Skin epidermis (tissue), 12 donors: Measurements from ENCODE around the gene MBTPS1.

Source experiments
- H3K27ac ChIP-seq, 21 experiments: fragments of 200-600 bp; sonication (generic) in 11 of 21; one replicate each; pipeline ENCODE4 v1.5.0; 2020; ENCODE audit warnings: mild to moderate bottlenecking in 3 of 21, inconsistent platforms in 2 of 21, moderate library complexity in 2 of 21
- H3K4me3 ChIP-seq, 7 experiments: fragments of 200-600 bp; sonication (generic) in 2 of 7; one replicate each; pipeline ENCODE4 v1.5.0; 2020; ENCODE audit warnings: inconsistent platforms in 2 of 7, mild to moderate bottlenecking in 2 of 7, moderate library complexity in 1 of 7

The MBTPS1 gene

GRCh38 chr16:84045001-84045817, 71.5 kb downstream of the MBTPS1 start:
- H3K27ac ChIP-seq, result no peak overlapping the region
- H3K4me3 ChIP-seq, result no peak overlapping the region

DNA sequence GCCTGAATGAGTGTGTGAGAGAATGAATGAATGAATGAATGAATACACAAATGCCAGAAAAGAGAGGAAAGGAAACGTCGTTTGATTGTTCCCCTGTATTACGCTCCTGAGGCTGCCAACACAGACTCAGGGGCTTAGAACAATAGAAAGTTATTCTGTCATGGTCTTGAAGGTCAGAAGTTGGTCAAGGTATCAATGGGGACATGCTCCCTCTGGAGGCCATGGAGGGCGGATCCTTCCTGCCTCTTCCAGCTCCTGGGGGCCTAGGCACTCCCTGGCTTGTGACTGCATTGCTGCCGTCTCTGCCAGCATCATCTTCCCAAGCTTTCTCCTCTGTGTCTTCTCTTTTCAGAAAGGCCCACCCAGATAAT, 72.6 kb downstream of the MBTPS1 start:
- H3K27ac ChIP-seq, result no peak overlapping the region
- no peak overlapping the region for H3K4me3 ChIP-seq

GRCh38 chr16:84043486-84044117, 73.1 kb downstream of the MBTPS1 start:
- no peak overlapping the region for H3K27ac ChIP-seq

GRCh38 chr16:84042879-84043485, 73.8 kb downstream of the MBTPS1 start:
- no peak overlapping the region for H3K27ac ChIP-seq

More at GRCh38 chr16:84043486-84044117, 73.1 kb downstream of the MBTPS1 start:
- H3K4me3 ChIP-seq, result no peak overlapping the region

DNA sequence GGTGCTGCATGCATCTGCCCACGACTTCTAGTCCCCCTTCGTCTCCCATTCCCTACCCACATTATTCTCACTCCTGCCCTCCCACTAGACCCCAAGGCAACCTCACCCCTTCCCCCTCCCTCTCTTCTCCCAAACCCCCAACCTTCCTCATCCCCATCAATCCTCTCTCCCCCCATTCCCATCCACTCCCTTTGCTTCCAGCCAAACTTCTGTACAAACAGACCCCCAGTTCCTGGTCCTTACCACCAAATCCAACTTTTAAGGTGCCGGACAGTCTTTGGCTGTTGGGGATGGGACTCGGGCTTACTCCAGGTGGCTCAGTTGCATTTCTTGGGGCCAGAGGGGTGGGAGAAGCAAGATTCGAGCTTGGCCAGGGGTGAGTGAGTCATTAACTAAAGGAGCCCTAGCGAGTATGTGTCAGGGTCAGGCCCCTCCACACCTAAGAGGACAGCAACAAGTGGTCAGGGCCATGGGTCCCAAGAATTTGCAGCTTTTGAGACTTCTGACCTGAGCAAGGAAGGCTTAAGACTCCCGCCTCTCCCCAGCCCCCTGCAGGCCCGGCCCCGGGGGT, 74.3 kb downstream of the MBTPS1 start, which contains the start of gene SLC38A8:
TSS of gene SLC38A8 (minus strand) at position 488 of the 571 bp plus-strand sequence. CDS start 638 bp downstream, outside the sequence.
- Histone ChIP-seq H3K4me3 (no peak within 1 kb of the TSS), H3K27ac (no peak within 1 kb of the TSS)

More at GRCh38 chr16:84042879-84043485, 73.8 kb downstream of the MBTPS1 start:
- no peak overlapping the region for H3K4me3 ChIP-seq

- no peak overlapping the region for H3K4me3 ChIP-seq
- H3K27ac ChIP-seq, result no peak overlapping the region
Observed at GRCh38 chr16:84041881-84042280, 74.9 kb downstream of the MBTPS1 start.

GRCh38 chr16:84040823-84041820, 75.6 kb downstream of the MBTPS1 start:
- no peak overlapping the region for H3K27ac ChIP-seq

GRCh38 chr16:84040226-84040822, 76.4 kb downstream of the MBTPS1 start:
- H3K4me3 ChIP-seq, result no peak overlapping the region
- no peak overlapping the region for H3K27ac ChIP-seq

More at GRCh38 chr16:84040823-84041820, 75.6 kb downstream of the MBTPS1 start:
- no peak overlapping the region for H3K4me3 ChIP-seq

- no peak overlapping the region for H3K27ac ChIP-seq
- H3K4me3 ChIP-seq, result no peak overlapping the region
Observed at GRCh38 chr16:84039696-84040095, 77.0 kb downstream of the MBTPS1 start.

DNA sequence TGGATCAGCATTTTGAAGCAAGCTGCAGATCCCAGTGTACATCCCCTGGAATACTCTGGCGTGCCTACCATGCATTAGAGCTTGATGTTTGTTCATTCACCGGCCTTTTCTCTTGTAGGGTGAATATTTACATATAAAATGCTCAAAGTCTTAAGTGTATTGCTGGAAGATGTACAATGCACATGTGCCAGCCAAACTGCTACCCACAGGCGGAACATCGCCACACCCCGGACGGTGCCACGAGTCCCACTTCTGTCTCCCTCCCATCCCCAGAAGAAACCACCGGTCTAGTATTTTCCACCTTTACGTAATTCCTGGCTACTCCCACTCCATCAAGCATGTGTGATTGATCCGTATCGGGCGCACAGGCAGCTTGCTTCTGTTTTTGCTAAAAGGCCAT, 78.3 kb downstream of the MBTPS1 start:
- no peak overlapping the region for H3K4me3 ChIP-seq
- no peak overlapping the region for H3K27ac ChIP-seq

DNA sequence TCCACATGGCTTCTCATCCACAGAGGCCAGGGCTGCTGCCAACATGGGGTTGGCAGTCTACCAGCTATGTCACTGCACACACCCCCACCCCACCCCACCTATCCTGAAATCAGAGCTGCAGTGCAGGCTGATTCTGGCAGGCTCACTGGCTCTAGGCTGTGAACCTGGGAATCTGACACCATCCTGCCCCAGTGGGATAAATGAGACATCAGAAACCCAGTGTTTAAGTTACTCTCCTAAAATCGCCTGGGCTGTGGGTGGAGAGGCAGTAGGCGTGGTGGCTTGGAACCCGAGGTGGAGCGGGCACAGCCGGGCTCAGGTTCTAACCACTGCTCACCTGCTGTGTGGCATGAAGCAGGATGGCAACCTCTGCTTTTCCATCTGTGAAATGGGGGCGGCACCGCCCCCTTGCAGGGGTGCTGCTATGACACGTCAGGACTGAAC, 79.7 kb downstream of the MBTPS1 start:
- no peak overlapping the region for H3K4me3 ChIP-seq
- no peak overlapping the region for H3K27ac ChIP-seq

GRCh38 chr16:84036131-84036530, 80.6 kb downstream of the MBTPS1 start:
- H3K4me3 ChIP-seq, result no peak overlapping the region
- H3K27ac ChIP-seq, result no peak overlapping the region

DNA sequence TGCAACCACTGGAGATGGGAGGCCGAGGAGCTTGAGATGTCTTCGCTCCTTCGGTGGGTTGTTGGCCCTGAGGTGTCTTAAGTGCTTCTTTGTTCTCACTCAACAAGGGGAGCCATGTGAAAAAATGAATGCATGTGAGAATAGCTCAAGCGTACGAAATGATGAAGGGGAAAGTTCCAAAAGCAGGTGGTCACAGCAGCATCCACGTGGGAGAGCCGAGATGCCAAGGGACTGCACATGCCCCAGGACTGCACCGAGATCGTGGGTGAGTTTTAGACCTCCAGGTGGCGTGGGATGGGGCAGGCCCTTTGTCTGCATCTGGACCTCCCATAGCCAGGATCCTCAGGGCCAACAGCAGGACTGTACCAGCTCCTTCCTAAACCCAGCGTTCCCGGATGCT, 82.2 kb downstream of the MBTPS1 start:
- Histone ChIP-seq H3K27ac (no peak overlapping the region), H3K4me3 (no peak overlapping the region)

- no peak overlapping the region for H3K4me3 ChIP-seq
- no peak overlapping the region for H3K27ac ChIP-seq
Observed at GRCh38 chr16:84033251-84034195, 83.2 kb downstream of the MBTPS1 start.

GRCh38 chr16:84032458-84033178, 84.1 kb downstream of the MBTPS1 start:
- no peak overlapping the region for H3K4me3 ChIP-seq

GRCh38 chr16:84031556-84031955, 85.2 kb downstream of the MBTPS1 start:
- Histone ChIP-seq H3K27ac (no peak overlapping the region), H3K4me3 (no peak overlapping the region)

More at GRCh38 chr16:84032458-84033178, 84.1 kb downstream of the MBTPS1 start:
- no peak overlapping the region for H3K27ac ChIP-seq
